Kidney epithelial cell (primary cell): ENCODE results near the gene UVSSA. TPM values are rescaled to one million over a fixed set of nuclear protein-coding genes. Genes with fewer than 3 reads are reported as not detected.

Experiments used
- DNase-seq: peaks from one replicate; pipeline ENCODE4 v3.0.0-alpha.2; 2010; ENCODE audit warnings: low read depth
- H3K27me3 ChIP-seq: 2 replicates; pipeline ENCODE4 v1.6.0; 2011; ENCODE audit warnings: low read length; ENCODE audit not compliant: control insufficient read depth, insufficient read depth
- H3K36me3 ChIP-seq: 2 replicates; pipeline ENCODE4 v1.5.1; 2011; ENCODE audit warnings: low read length; ENCODE audit not compliant: control insufficient read depth, insufficient read depth
- H3K4me3 ChIP-seq: 2 replicates; pipeline ENCODE4 v1.5.1; 2011; ENCODE audit warnings: low read depth, mild to moderate bottlenecking, control low read depth, low read length
- total RNA-seq: library from RNA; depleted of rRNA; stranded (reverse); fragments of >200 nt; gene quantifications from 2 replicates; pipeline ENCODE4 v1.2.3, GENCODE V29; 2015
- TF ChIP-seq, protein P1 (sequence below): IDR thresholded peaks from 2 replicates; pipeline ENCODE4 v1.5.1; 2011; ENCODE audit warnings: mild to moderate bottlenecking, moderate library complexity, low read length, control low read depth, inconsistent platforms; ENCODE audit not compliant: insufficient read depth, poor library complexity, severe bottlenecking

The UVSSA gene
- total RNA-seq, 1 donor from 2014 or later: 13.0 TPM

DNA sequence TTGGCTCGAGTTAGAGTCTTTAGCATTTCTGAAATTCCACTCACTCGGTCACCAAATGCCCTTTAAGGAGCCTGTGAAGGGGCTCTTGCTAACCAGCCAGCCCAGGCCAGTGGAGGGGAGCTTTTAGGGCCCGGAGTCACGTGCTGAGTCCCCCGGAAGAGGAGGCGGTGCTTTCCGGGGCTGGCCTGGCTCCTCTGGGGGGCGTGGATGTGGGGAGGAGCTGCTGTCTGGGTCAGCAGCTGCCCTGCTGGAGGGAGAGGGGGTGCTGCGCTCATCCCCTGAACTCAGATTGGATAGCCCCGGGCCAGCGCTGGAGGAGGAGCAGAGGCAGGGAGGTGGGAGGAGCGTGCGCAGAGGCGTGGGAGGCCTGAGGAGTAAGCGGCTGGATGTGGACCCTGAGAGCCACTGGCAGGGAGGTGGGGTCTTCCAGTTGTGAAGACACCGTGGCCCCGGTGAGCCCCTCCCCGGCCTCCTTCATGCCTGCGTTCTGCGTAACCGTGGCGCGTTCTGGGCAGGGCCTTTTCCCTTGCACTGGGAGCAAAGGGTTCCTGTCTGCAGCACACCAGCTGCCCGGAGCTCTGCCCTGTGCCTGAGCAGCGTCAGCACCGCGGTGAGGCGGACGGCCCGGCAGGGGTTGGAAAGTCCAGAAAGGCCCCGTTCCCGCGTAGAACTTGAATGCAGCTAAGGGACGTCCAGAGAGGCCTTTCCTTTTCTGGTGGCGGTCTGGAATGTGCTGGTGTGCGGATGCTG is 37.6 kb upstream of the UVSSA start:
- TF ChIP-seq, protein P1, sequence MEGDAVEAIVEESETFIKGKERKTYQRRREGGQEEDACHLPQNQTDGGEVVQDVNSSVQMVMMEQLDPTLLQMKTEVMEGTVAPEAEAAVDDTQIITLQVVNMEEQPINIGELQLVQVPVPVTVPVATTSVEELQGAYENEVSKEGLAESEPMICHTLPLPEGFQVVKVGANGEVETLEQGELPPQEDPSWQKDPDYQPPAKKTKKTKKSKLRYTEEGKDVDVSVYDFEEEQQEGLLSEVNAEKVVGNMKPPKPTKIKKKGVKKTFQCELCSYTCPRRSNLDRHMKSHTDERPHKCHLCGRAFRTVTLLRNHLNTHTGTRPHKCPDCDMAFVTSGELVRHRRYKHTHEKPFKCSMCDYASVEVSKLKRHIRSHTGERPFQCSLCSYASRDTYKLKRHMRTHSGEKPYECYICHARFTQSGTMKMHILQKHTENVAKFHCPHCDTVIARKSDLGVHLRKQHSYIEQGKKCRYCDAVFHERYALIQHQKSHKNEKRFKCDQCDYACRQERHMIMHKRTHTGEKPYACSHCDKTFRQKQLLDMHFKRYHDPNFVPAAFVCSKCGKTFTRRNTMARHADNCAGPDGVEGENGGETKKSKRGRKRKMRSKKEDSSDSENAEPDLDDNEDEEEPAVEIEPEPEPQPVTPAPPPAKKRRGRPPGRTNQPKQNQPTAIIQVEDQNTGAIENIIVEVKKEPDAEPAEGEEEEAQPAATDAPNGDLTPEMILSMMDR: no peak
- peak; percentile 84 for DNase-seq
- Histone ChIP-seq H3K27me3 (no peaks in the 10 kb centered on the region), H3K36me3 (peaks cover 5% of the 10 kb centered on the region), H3K4me3 (peak overlapping the region; percentile 38)

DNA sequence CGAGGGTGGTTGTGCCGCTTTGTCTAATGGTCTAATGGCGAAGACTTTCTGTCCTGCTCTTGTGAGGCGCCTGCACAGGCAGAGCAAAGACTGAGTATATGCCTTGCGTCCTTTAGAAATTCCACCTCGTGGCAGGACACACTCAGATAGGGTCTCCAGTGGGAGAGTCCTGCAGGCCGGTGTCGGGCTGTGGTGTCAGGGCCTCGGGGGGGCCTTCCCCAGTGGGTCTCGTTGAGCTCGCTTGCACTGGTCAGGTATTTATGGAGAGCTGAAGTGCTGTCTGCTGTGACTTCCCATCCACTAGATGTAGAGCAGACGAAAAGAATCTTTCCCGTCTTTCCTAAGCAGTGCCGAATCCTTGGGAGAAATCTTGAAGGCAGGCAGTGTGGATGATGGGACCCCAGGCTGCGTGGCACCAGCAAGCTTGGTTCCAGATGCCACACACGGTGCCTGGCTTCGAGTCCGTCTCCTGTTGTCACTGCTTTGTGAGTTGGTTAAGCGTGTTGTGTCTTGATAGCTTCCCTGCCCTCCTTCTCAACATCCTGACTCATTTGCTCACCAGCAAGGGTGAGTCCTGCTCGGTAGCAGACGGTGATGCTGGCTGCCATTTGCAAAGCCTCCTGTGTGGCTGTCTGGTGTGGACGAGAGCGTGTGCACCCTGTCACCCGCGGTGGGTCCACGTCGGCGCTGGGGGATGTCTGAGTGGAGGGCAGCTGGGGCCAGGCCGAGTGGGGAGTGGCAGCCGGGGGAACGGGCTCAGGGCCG is 36.8 kb upstream of the UVSSA start:
- TF ChIP-seq, protein P1: no peak
- DNase-seq: no peak

GRCh38 chr4:1310796-1311631 is 36.0 kb upstream of the UVSSA start:
- H3K36me3 ChIP-seq: peaks cover 2% of the 10 kb centered on the region
- H3K27me3 ChIP-seq: no peaks in the 10 kb centered on the region
- DNase-seq: no peak
- H3K4me3 ChIP-seq: no peak overlapping the region
- TF ChIP-seq, protein P1: no peak

More for the DNA sequence above, 36.8 kb upstream of the UVSSA start:
- Histone ChIP-seq H3K36me3 (peaks cover 3% of the 10 kb centered on the region), H3K27me3 (no peaks in the 10 kb centered on the region), H3K4me3 (peak overlapping the region; percentile 38)

- Histone ChIP-seq H3K4me3 (no peak overlapping the region), H3K36me3 (peaks cover 2% of the 10 kb centered on the region), H3K27me3 (no peaks in the 10 kb centered on the region)
- TF ChIP-seq, protein P1: no peak
- DNase-seq: no peak
These were observed 34.0 kb upstream of the UVSSA start for GRCh38 chr4:1312821-1313640.

DNA sequence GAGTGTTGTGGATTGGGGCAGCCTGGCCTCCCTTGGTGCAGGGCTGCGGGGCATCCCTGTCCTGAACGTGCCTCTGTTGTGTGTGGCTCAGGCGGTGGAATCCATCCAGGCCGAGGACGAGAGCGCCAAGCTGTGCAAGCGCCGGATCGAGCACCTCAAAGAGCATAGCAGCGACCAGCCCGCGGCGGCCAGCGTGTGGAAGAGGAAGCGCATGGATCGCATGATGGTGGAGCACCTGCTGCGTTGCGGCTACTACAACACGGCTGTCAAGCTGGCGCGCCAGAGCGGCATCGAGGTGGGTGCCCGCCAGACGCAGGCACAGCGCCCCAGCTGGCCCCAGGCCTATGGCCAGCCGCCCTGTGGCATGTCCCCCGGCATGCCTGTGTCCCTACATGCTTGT is 31.7 kb upstream of the UVSSA start:
- DNase-seq: no peak
- no peak overlapping the region for H3K4me3 ChIP-seq
- peaks cover 2% of the 10 kb centered on the region for H3K36me3 ChIP-seq
- TF ChIP-seq, protein P1: no peak
- H3K27me3 ChIP-seq: no peaks in the 10 kb centered on the region
